Measurements from ENCODE around the gene ACBD3.

Gene ACBD3

GRCh38 chr1:226149806-226150205 lies 36.7 kb downstream of the ACBD3 start:
- no peak for DNase-seq (ENCODE audit: insufficient read length, low spot score)
- TF ChIP-seq POLR2AphosphoS5 (IDR thresholded peaks at IDR 0.05; ENCODE audit: low read depth, low read length) (no peak), POLR2A (IDR thresholded peaks at IDR 0.05; ENCODE audit: low read depth, low read length) (no peak), TAF1 (IDR thresholded peaks at IDR 0.05; ENCODE audit: low read depth, low read length) (no peak), PAX5 (IDR thresholded peaks at IDR 0.05; ENCODE audit: insufficient read depth, low read length, severe bottlenecking) (no peak), SPI1 (IDR thresholded peaks at IDR 0.05; ENCODE audit: low read depth, low read length) (no peak), POU2F2 (IDR thresholded peaks at IDR 0.05; ENCODE audit: low read depth, low read length) (no peak)
- FAIRE-seq: no peak

GRCh38 chr1:226148121-226148648 lies 38.4 kb downstream of the ACBD3 start:
- TF ChIP-seq POLR2AphosphoS5 (IDR thresholded peaks at IDR 0.05; ENCODE audit: low read depth, low read length) (no peak), TAF1 (IDR thresholded peaks at IDR 0.05; ENCODE audit: low read depth, low read length) (no peak), POLR2A (IDR thresholded peaks at IDR 0.05; ENCODE audit: low read depth, low read length) (no peak), SPI1 (IDR thresholded peaks at IDR 0.05; ENCODE audit: low read depth, low read length) (no peak), POU2F2 (IDR thresholded peaks at IDR 0.05; ENCODE audit: low read depth, low read length) (no peak), PAX5 (IDR thresholded peaks at IDR 0.05; ENCODE audit: insufficient read depth, low read length, severe bottlenecking) (no peak)
- no peak for FAIRE-seq
- no peak for DNase-seq (ENCODE audit: insufficient read length, low spot score)

GRCh38 chr1:226144045-226144444 lies 42.5 kb downstream of the ACBD3 start:
- no peak for TF ChIP-seq POU2F2 (IDR thresholded peaks at IDR 0.05; ENCODE audit: low read depth, low read length)
- DNase-seq (ENCODE audit: insufficient read length, low spot score) (no peak), FAIRE-seq (no peak)

GRCh38 chr1:226135709-226136108 lies 50.8 kb downstream of the ACBD3 start:
- DNase-seq (ENCODE audit: insufficient read length, low spot score): no peak

GRCh38 chr1:226135059-226135651 lies 51.4 kb downstream of the ACBD3 start:
- TF ChIP-seq PAX5 (IDR thresholded peaks at IDR 0.05; ENCODE audit: insufficient read depth, low read length, severe bottlenecking): no peak
- no peak for TF ChIP-seq POLR2AphosphoS5 (IDR thresholded peaks at IDR 0.05; ENCODE audit: low read depth, low read length)
- TF ChIP-seq POLR2A (IDR thresholded peaks at IDR 0.05; ENCODE audit: low read depth, low read length): no peak
- TF ChIP-seq POU2F2 (IDR thresholded peaks at IDR 0.05; ENCODE audit: low read depth, low read length): no peak
- TF ChIP-seq TAF1 (IDR thresholded peaks at IDR 0.05; ENCODE audit: low read depth, low read length): no peak
- no peak for TF ChIP-seq SPI1 (IDR thresholded peaks at IDR 0.05; ENCODE audit: low read depth, low read length)
- FAIRE-seq (no peak), DNase-seq (ENCODE audit: insufficient read length, low spot score) (no peak)

More at GRCh38 chr1:226135709-226136108, 50.8 kb downstream of the ACBD3 start:
- TF ChIP-seq TAF1 (IDR thresholded peaks at IDR 0.05; ENCODE audit: low read depth, low read length) (no peak), POU2F2 (IDR thresholded peaks at IDR 0.05; ENCODE audit: low read depth, low read length) (no peak), PAX5 (IDR thresholded peaks at IDR 0.05; ENCODE audit: insufficient read depth, low read length, severe bottlenecking) (no peak), POLR2AphosphoS5 (IDR thresholded peaks at IDR 0.05; ENCODE audit: low read depth, low read length) (no peak), POLR2A (IDR thresholded peaks at IDR 0.05; ENCODE audit: low read depth, low read length) (no peak), SPI1 (IDR thresholded peaks at IDR 0.05; ENCODE audit: low read depth, low read length) (no peak)
- FAIRE-seq: no peak

- TF ChIP-seq POU2F2 (IDR thresholded peaks at IDR 0.05; ENCODE audit: low read depth, low read length) (no peak), POLR2A (IDR thresholded peaks at IDR 0.05; ENCODE audit: low read depth, low read length) (no peak), PAX5 (IDR thresholded peaks at IDR 0.05; ENCODE audit: insufficient read depth, low read length, severe bottlenecking) (no peak)
- FAIRE-seq (peak; percentile 13), DNase-seq (ENCODE audit: insufficient read length, low spot score) (no peak)
Observed at GRCh38 chr1:226134170-226135058, 52.1 kb downstream of the ACBD3 start.

- no peak for FAIRE-seq
- no peak for TF ChIP-seq TAF1 (IDR thresholded peaks at IDR 0.05; ENCODE audit: low read depth, low read length)
- no peak for TF ChIP-seq POU2F2 (IDR thresholded peaks at IDR 0.05; ENCODE audit: low read depth, low read length)
- no peak for TF ChIP-seq PAX5 (IDR thresholded peaks at IDR 0.05; ENCODE audit: insufficient read depth, low read length, severe bottlenecking)
- no peak for TF ChIP-seq POLR2AphosphoS5 (IDR thresholded peaks at IDR 0.05; ENCODE audit: low read depth, low read length)
- no peak for TF ChIP-seq SPI1 (IDR thresholded peaks at IDR 0.05; ENCODE audit: low read depth, low read length)
- TF ChIP-seq POLR2A (IDR thresholded peaks at IDR 0.05; ENCODE audit: low read depth, low read length): no peak
- no peak for DNase-seq (ENCODE audit: insufficient read length, low spot score)
Observed at GRCh38 chr1:226133504-226134123, 52.9 kb downstream of the ACBD3 start.

GRCh38 chr1:226132728-226133503 lies 53.6 kb downstream of the ACBD3 start:
- FAIRE-seq: peak; percentile 91
- no peak for DNase-seq (ENCODE audit: insufficient read length, low spot score)
- TF ChIP-seq POU2F2 (IDR thresholded peaks at IDR 0.05; ENCODE audit: low read depth, low read length) (no peak), TAF1 (IDR thresholded peaks at IDR 0.05; ENCODE audit: low read depth, low read length) (no peak), PAX5 (IDR thresholded peaks at IDR 0.05; ENCODE audit: insufficient read depth, low read length, severe bottlenecking) (no peak), SPI1 (IDR thresholded peaks at IDR 0.05; ENCODE audit: low read depth, low read length) (no peak), POLR2A (IDR thresholded peaks at IDR 0.05; ENCODE audit: low read depth, low read length) (no peak), POLR2AphosphoS5 (IDR thresholded peaks at IDR 0.05; ENCODE audit: low read depth, low read length) (no peak)

GRCh38 chr1:226131639-226132038 lies 54.9 kb downstream of the ACBD3 start:
- FAIRE-seq (no peak), DNase-seq (ENCODE audit: insufficient read length, low spot score) (no peak)
- TF ChIP-seq SPI1 (IDR thresholded peaks at IDR 0.05; ENCODE audit: low read depth, low read length) (no peak), POLR2AphosphoS5 (IDR thresholded peaks at IDR 0.05; ENCODE audit: low read depth, low read length) (no peak), POLR2A (IDR thresholded peaks at IDR 0.05; ENCODE audit: low read depth, low read length) (no peak), TAF1 (IDR thresholded peaks at IDR 0.05; ENCODE audit: low read depth, low read length) (no peak), POU2F2 (IDR thresholded peaks at IDR 0.05; ENCODE audit: low read depth, low read length) (no peak), PAX5 (IDR thresholded peaks at IDR 0.05; ENCODE audit: insufficient read depth, low read length, severe bottlenecking) (no peak)

Measured in GM12891 (cell line).